BLaER1 (cell line): ENCODE results near the gene NDUFV1.
"Not testable (repeated sequence)": the region's sequence is repeated elsewhere in the genome, so short reads cannot be mapped to it uniquely, and the experiment has no call there.

Source experiments
- H3K27ac ChIP-seq: shearing (Covaris generic); formaldehyde crosslinking; 2 replicates; pipeline ENCODE4 v1.8.1; 2022
- H3K27me3 ChIP-seq: shearing (Covaris generic); formaldehyde crosslinking; 2 replicates; pipeline ENCODE4 v1.8.1; 2022
- H3K36me3 ChIP-seq: shearing (Covaris generic); formaldehyde crosslinking; 2 replicates; pipeline ENCODE4 v1.8.1; 2022
- H3K4me1 ChIP-seq: shearing (Covaris generic); formaldehyde crosslinking; 2 replicates; pipeline ENCODE4 v1.8.1; 2022
- H3K4me2 ChIP-seq: shearing (Covaris generic); formaldehyde crosslinking; 2 replicates; pipeline ENCODE4 v1.8.1; 2022
- H3K4me3 ChIP-seq: shearing (Covaris generic); formaldehyde crosslinking; 2 replicates; pipeline ENCODE4 v1.8.1; 2022
- H3K9ac ChIP-seq: shearing (Covaris generic); formaldehyde crosslinking; 2 replicates; pipeline ENCODE4 v1.8.1; 2022
- H3K9me3 ChIP-seq: shearing (Covaris generic); formaldehyde crosslinking; 2 replicates; pipeline ENCODE4 v1.8.1; 2022
- H4K20me1 ChIP-seq: shearing (Covaris generic); formaldehyde crosslinking; 2 replicates; pipeline ENCODE4 v1.8.1; 2022
- Cebpa-rat ChIP-seq: shearing (Covaris generic); IDR thresholded peaks from 2 replicates; pipeline ENCODE4 v1.8.1; 2022

NDUFV1 gene

GRCh38 chr11:67652965-67653845 is 46.5 kb downstream of the NDUFV1 start:
- H4K20me1 ChIP-seq = no peaks in the 10 kb centered on the region
- no peak for TF ChIP-seq Cebpa-rat

GRCh38 chr11:67654225-67654624 is 47.5 kb downstream of the NDUFV1 start:
- Histone ChIP-seq H3K9ac (no peak overlapping the region), H3K9me3 (peaks cover 50% of the 10 kb centered on the region), H3K36me3 (no peaks in the 10 kb centered on the region), H3K27me3 (no peaks in the 10 kb centered on the region), H3K4me3 (no peak overlapping the region), H3K27ac (no peak overlapping the region), H4K20me1 (no peaks in the 10 kb centered on the region), H3K4me2 (no peak overlapping the region), H3K4me1 (peaks cover 34% of the 10 kb centered on the region)
- TF ChIP-seq Cebpa-rat = no peak

More at GRCh38 chr11:67652965-67653845, 46.5 kb downstream of the NDUFV1 start:
- Histone ChIP-seq H3K36me3 (no peaks in the 10 kb centered on the region), H3K9me3 (peaks cover 48% of the 10 kb centered on the region), H3K4me1 (peaks cover 37% of the 10 kb centered on the region), H3K9ac (no peak overlapping the region), H3K4me2 (no peak overlapping the region), H3K27me3 (no peaks in the 10 kb centered on the region), H3K4me3 (no peak overlapping the region), H3K27ac (no peak overlapping the region)

- Histone ChIP-seq H3K9ac (no peak overlapping the region), H3K4me3 (no peak overlapping the region), H3K4me2 (no peak overlapping the region), H4K20me1 (no peaks in the 10 kb centered on the region), H3K27ac (no peak overlapping the region), H3K36me3 (no peaks in the 10 kb centered on the region), H3K4me1 (peaks cover 17% of the 10 kb centered on the region), H3K27me3 (no peaks in the 10 kb centered on the region), H3K9me3 (peaks cover 50% of the 10 kb centered on the region)
- TF ChIP-seq Cebpa-rat = no peak
Measured at GRCh38 chr11:67656278-67656922, 49.7 kb downstream of the NDUFV1 start.

- Histone ChIP-seq H3K4me3 (no peak overlapping the region), H3K27ac (no peak overlapping the region)
- no peak for TF ChIP-seq Cebpa-rat
Measured at GRCh38 chr11:67657300-67657699, 50.6 kb downstream of the NDUFV1 start.

GRCh38 chr11:67659651-67660165 is 53.0 kb downstream of the NDUFV1 start:
- Histone ChIP-seq H3K4me1 (peaks cover 16% of the 10 kb centered on the region), H3K9me3 (peaks cover 37% of the 10 kb centered on the region)
- not testable (repeated sequence) for H3K9ac ChIP-seq, H3K27ac ChIP-seq, H3K36me3 ChIP-seq, H3K27me3 ChIP-seq, H3K4me3 ChIP-seq, H4K20me1 ChIP-seq, H3K4me2 ChIP-seq

More at GRCh38 chr11:67657300-67657699, 50.6 kb downstream of the NDUFV1 start:
- peaks cover 50% of the 10 kb centered on the region for H3K9me3 ChIP-seq
- no peaks in the 10 kb centered on the region for H4K20me1 ChIP-seq
- H3K9ac ChIP-seq = no peak overlapping the region
- no peaks in the 10 kb centered on the region for H3K27me3 ChIP-seq
- H3K4me1 ChIP-seq = peaks cover 10% of the 10 kb centered on the region
- H3K4me2 ChIP-seq = no peak overlapping the region
- H3K36me3 ChIP-seq = no peaks in the 10 kb centered on the region

- not testable (repeated sequence) for H3K27me3 ChIP-seq, H3K4me2 ChIP-seq, H4K20me1 ChIP-seq, H3K9ac ChIP-seq, H3K36me3 ChIP-seq, H3K27ac ChIP-seq, H3K4me3 ChIP-seq
- H3K9me3 ChIP-seq = peaks cover 27% of the 10 kb centered on the region
- H3K4me1 ChIP-seq = peaks cover 19% of the 10 kb centered on the region
Measured at GRCh38 chr11:67660752-67661151, 54.0 kb downstream of the NDUFV1 start.
